Measurements from ENCODE around the gene CLUH.
"Not testable (repeated sequence)": the region's sequence is repeated elsewhere in the genome, so short reads cannot be mapped to it uniquely, and the experiment has no call there.

Gene CLUH

DNA sequence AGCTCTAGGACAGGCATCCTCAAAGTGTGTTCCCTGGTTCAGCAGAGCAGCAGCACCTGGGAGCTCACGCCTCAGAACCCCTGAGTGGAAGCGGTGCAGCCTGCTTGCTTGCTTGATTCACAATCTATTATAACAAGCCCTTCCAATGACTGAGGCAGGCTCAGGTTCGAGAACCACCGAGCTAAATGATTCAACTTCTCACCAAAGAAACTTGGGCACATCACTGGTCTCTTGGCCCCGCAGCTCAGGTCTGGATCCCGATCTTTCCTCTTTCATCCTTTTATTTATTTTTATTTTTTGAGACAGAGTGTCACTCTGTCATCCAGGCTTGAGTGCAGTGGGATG is 24.5 kb downstream of the CLUH start:
- no peak for DNase-seq
- Histone ChIP-seq H3K36me3 (ENCODE audit: control insufficient read depth, insufficient read depth, low read length) (peaks cover 18% of the 10 kb centered on the region), H3K4me1 (ENCODE audit: control insufficient read depth, insufficient read depth, low read length, poor library complexity, severe bottlenecking) (peaks cover 2% of the 10 kb centered on the region), H3K27ac (ENCODE audit: insufficient read depth, low read length, poor library complexity, severe bottlenecking) (no peak overlapping the region), H3K9me3 (ENCODE audit: control insufficient read depth, low read length) (no peaks in the 10 kb centered on the region), H3K27me3 (replicated peaks; ENCODE audit: control insufficient read depth, insufficient read depth, low read length, poor library complexity, severe bottlenecking) (no peaks in the 10 kb centered on the region), H3K4me3 (ENCODE audit: insufficient read depth, low read depth, low read length, poor library complexity, severe bottlenecking) (no peak overlapping the region)

DNA sequence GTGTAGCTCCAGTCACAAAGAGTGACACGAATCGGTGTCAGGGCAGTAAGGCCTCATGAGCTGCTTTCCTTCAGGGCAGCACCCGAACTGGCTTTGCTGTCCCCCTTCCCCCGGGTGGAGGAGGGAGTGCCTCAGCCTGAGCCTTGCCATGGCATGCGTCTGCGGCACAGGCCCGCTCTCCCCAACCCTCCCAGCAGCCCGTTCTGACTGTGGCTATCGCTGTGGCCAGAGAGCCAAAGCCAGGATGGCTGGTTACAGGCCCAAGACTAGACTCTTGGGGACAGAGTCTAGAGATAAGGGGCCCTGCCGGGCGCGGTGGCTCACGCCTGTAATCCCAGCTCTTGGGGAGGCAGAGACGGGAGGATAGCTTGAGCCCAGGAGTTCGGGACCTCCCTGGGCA is 25.9 kb downstream of the CLUH start:
- Histone ChIP-seq H3K4me3 (ENCODE audit: insufficient read depth, low read depth, low read length, poor library complexity, severe bottlenecking) (no peak overlapping the region), H3K4me1 (ENCODE audit: control insufficient read depth, insufficient read depth, low read length, poor library complexity, severe bottlenecking) (peaks cover 2% of the 10 kb centered on the region), H3K36me3 (ENCODE audit: control insufficient read depth, insufficient read depth, low read length) (peaks cover 27% of the 10 kb centered on the region), H3K27ac (ENCODE audit: insufficient read depth, low read length, poor library complexity, severe bottlenecking) (no peak overlapping the region), H3K9me3 (ENCODE audit: control insufficient read depth, low read length) (no peaks in the 10 kb centered on the region), H3K27me3 (replicated peaks; ENCODE audit: control insufficient read depth, insufficient read depth, low read length, poor library complexity, severe bottlenecking) (no peaks in the 10 kb centered on the region)
- DNase-seq, result no peak

DNA sequence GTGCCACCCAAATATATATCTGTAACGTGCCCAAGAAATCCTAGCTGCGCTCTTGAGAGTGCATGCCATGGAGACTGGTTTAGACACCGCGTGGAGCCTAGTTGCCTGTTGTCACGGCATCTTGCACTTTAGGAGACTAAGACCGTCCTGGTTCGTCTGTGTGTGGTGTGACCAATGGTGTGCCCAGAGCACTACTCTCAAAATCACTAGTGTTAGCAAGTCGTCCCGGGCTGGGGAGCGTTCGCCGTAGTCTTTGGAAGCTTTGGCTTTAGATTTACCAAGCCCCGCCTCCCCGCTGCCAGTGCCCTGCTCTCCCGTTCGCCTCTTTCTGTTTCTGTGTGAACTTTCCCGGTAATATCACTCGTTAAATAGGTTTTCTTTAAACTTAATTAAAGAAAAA is 27.0 kb downstream of the CLUH start:
- Histone ChIP-seq H3K9me3 (ENCODE audit: control insufficient read depth, low read length) (no peaks in the 10 kb centered on the region), H3K27me3 (replicated peaks; ENCODE audit: control insufficient read depth, insufficient read depth, low read length, poor library complexity, severe bottlenecking) (no peaks in the 10 kb centered on the region), H3K27ac (ENCODE audit: insufficient read depth, low read length, poor library complexity, severe bottlenecking) (no peak overlapping the region), H3K4me3 (ENCODE audit: insufficient read depth, low read depth, low read length, poor library complexity, severe bottlenecking) (no peak overlapping the region), H3K4me1 (ENCODE audit: control insufficient read depth, insufficient read depth, low read length, poor library complexity, severe bottlenecking) (no peaks in the 10 kb centered on the region), H3K36me3 (ENCODE audit: control insufficient read depth, insufficient read depth, low read length) (peaks cover 37% of the 10 kb centered on the region)
- DNase-seq, result no peak

DNA sequence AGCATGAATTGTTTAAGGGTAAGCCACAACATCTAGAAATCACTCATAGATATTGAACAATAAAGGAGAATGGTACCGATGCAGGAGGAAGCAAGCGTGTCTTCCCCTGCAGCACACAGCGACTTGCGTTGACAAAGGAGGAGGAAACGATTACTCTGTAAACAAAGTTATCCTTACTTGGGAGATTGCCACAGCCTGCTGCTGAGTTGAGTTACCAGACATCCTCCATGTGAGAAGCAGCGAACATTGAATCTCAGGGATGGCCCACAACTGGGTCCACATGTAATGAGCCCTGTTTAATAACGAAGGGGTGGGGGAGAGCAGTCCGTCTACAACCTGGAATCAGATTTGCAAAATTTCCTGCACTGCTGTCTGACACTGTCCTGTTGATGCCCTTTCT is 27.7 kb downstream of the CLUH start:
- H3K4me3 ChIP-seq (ENCODE audit: insufficient read depth, low read depth, low read length, poor library complexity, severe bottlenecking), result no peak overlapping the region
- no peaks in the 10 kb centered on the region for H3K4me1 ChIP-seq (ENCODE audit: control insufficient read depth, insufficient read depth, low read length, poor library complexity, severe bottlenecking)
- no peak for DNase-seq
- no peaks in the 10 kb centered on the region for H3K27me3 ChIP-seq (replicated peaks; ENCODE audit: control insufficient read depth, insufficient read depth, low read length, poor library complexity, severe bottlenecking)
- no peak overlapping the region for H3K27ac ChIP-seq (ENCODE audit: insufficient read depth, low read length, poor library complexity, severe bottlenecking)
- H3K36me3 ChIP-seq (ENCODE audit: control insufficient read depth, insufficient read depth, low read length), result peaks cover 38% of the 10 kb centered on the region
- no peaks in the 10 kb centered on the region for H3K9me3 ChIP-seq (ENCODE audit: control insufficient read depth, low read length)

DNA sequence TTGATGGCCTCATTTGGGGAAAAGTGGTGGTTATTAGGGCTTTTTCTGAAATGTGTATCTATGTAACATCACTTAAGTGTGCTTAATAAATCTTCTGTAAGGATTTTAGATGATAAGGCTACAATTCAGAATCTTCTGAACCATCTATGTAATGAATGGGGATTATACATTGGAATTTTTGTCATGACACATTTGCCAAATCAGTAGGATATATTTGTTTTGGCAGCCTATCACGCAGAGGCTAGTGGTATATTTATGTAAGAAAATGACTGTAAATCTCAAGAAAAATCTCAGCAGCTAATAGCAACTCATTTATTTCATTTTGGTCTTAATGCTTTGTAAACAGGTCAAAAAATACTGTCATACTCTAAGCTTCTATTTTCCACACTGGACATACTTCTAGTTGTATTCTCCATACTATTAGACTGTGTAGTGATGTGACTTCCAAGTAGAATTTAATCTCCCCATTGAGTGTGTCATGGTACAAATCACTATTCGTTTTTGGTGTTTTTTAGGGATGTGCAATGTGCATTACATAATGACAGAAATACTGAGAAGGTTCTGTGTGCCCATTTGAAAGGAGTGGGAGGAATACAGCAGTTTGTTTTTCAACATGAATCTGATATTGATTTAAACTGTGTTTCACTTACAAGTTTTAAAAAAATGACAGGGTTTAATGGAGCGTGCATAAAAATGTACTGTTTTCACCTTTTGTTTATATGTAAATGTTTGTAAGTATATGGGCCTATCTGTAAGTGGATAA is 29.2 kb downstream of the CLUH start:
- H3K4me3 ChIP-seq (ENCODE audit: insufficient read depth, low read depth, low read length, poor library complexity, severe bottlenecking), result no peak overlapping the region
- no peak for DNase-seq
- no peaks in the 10 kb centered on the region for H3K9me3 ChIP-seq (ENCODE audit: control insufficient read depth, low read length)
- no peaks in the 10 kb centered on the region for H3K4me1 ChIP-seq (ENCODE audit: control insufficient read depth, insufficient read depth, low read length, poor library complexity, severe bottlenecking)
- peaks cover 39% of the 10 kb centered on the region for H3K36me3 ChIP-seq (ENCODE audit: control insufficient read depth, insufficient read depth, low read length)
- no peak overlapping the region for H3K27ac ChIP-seq (ENCODE audit: insufficient read depth, low read length, poor library complexity, severe bottlenecking)
- no peaks in the 10 kb centered on the region for H3K27me3 ChIP-seq (replicated peaks; ENCODE audit: control insufficient read depth, insufficient read depth, low read length, poor library complexity, severe bottlenecking)

DNA sequence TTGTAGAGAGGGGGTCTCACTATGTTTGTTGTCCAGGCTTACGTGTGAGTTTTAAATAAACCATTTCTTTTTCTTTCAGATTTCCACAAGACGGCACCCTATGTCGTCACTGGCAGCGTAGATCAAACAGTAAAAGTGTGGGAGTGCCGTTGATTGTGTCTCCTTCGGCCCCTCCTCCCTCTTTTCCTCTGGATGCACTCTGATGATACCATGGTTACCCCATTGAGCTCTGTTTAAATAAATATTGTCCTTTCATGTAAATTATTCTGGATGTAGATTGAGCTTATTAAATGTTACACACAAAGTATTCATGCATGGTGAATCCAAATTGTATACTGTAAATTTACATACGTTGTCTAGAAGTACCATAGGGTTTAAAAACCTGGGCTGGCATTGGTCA is 29.9 kb downstream of the CLUH start:
- Histone ChIP-seq H3K27me3 (replicated peaks; ENCODE audit: control insufficient read depth, insufficient read depth, low read length, poor library complexity, severe bottlenecking) (no peaks in the 10 kb centered on the region), H3K36me3 (ENCODE audit: control insufficient read depth, insufficient read depth, low read length) (peaks cover 43% of the 10 kb centered on the region)

DNA sequence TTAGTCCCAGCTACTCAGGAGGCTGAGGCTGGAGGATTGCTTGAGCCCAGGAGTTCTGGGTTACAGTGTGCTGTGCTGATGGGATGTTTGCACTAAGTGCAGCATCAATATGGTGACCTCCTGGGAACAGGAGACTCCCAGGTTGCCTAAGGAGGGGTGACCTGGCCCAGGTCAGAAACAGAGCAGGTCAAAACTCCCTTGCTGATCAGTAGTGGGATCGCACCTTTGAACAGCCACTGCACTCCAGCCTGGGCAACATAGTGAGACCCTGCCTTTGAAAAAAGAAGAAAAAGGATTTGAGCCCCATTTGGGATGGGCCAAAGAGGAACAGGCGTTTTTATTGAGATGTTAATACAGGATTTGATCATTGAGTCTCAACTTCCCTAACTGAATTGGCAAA is 30.6 kb downstream of the CLUH start:
- H3K27me3 ChIP-seq (replicated peaks; ENCODE audit: control insufficient read depth, insufficient read depth, low read length, poor library complexity, severe bottlenecking), result no peaks in the 10 kb centered on the region
- no peaks in the 10 kb centered on the region for H3K9me3 ChIP-seq (ENCODE audit: control insufficient read depth, low read length)
- peaks cover 43% of the 10 kb centered on the region for H3K36me3 ChIP-seq (ENCODE audit: control insufficient read depth, insufficient read depth, low read length)
- no peak overlapping the region for H3K4me3 ChIP-seq (ENCODE audit: insufficient read depth, low read depth, low read length, poor library complexity, severe bottlenecking)
- no peak overlapping the region for H3K27ac ChIP-seq (ENCODE audit: insufficient read depth, low read length, poor library complexity, severe bottlenecking)
- DNase-seq, result no peak
- no peaks in the 10 kb centered on the region for H3K4me1 ChIP-seq (ENCODE audit: control insufficient read depth, insufficient read depth, low read length, poor library complexity, severe bottlenecking)

More for the DNA sequence above, 29.9 kb downstream of the CLUH start:
- no peak for DNase-seq
- H3K4me1 ChIP-seq (ENCODE audit: control insufficient read depth, insufficient read depth, low read length, poor library complexity, severe bottlenecking), result no peaks in the 10 kb centered on the region
- H3K4me3 ChIP-seq (ENCODE audit: insufficient read depth, low read depth, low read length, poor library complexity, severe bottlenecking), result no peak overlapping the region
- H3K9me3 ChIP-seq (ENCODE audit: control insufficient read depth, low read length), result no peaks in the 10 kb centered on the region
- no peak overlapping the region for H3K27ac ChIP-seq (ENCODE audit: insufficient read depth, low read length, poor library complexity, severe bottlenecking)

DNA sequence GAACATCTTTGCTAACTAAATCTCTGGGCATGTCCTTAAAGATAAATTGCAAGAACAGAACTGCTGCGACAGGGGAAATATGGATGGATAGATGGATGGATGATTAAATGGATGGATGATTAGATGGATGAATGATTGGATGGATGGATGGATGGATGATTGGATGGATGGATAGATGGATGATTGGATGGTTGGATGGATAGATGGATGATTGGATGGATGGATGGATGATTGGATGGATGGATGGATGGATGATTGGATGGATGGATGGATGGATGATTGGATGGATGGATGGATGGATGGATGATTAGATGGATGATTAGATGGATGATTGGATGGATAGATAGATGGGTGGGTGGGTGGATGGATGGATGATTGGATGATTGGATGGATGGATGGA is 32.3 kb downstream of the CLUH start:
- not testable (repeated sequence) for H3K4me1 ChIP-seq (ENCODE audit: control insufficient read depth, insufficient read depth, low read length, poor library complexity, severe bottlenecking); H3K27me3 ChIP-seq (replicated peaks; ENCODE audit: control insufficient read depth, insufficient read depth, low read length, poor library complexity, severe bottlenecking); DNase-seq; H3K4me3 ChIP-seq (ENCODE audit: insufficient read depth, low read depth, low read length, poor library complexity, severe bottlenecking); H3K27ac ChIP-seq (ENCODE audit: insufficient read depth, low read length, poor library complexity, severe bottlenecking); H3K9me3 ChIP-seq (ENCODE audit: control insufficient read depth, low read length)
- H3K36me3 ChIP-seq (ENCODE audit: control insufficient read depth, insufficient read depth, low read length), result peaks cover 44% of the 10 kb centered on the region

DNA sequence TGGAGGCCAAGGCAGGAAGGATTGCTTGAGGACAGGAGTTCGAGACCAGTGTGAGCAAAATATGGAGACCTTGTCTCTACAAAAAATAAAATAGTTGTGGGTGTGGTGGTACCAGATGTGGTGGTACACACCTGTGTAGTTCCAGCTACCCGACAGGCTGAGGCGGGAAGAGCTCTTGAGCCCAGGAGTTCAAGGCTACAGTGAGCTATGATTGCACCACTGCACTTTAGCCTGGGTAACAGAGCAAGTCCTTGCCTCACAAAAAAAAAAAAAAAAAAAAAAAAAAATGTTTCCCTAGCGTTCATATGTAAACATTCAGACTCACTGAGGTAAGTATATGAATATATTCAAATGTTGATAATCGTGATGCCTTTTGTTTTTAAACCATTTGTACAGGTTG is 39.5 kb downstream of the CLUH start:
- H3K4me1 ChIP-seq (ENCODE audit: control insufficient read depth, insufficient read depth, low read length, poor library complexity, severe bottlenecking), result no peaks in the 10 kb centered on the region

DNA sequence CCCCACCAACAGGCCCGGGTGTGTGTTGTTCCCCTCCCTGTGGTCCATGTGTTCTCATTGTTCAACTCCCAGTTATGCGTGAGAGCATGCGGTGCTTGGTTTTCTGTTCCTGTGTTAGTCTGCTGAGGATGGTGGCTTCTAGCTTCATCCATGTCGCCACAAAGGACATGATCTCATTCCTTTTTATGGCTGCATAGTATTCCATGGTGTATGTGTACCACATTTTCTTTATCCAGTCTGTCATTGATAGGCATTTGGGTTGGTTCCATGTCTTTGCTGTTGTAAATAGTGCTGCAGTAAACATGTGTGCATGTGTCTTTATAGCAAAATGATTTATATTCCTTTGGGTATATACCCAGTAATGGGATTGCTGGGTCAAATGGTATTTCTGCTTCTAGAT is 51.2 kb downstream of the CLUH start:
- not testable (repeated sequence) for DNase-seq; H3K4me1 ChIP-seq (ENCODE audit: control insufficient read depth, insufficient read depth, low read length, poor library complexity, severe bottlenecking); H3K9me3 ChIP-seq (ENCODE audit: control insufficient read depth, low read length); H3K36me3 ChIP-seq (ENCODE audit: control insufficient read depth, insufficient read depth, low read length); H3K4me3 ChIP-seq (ENCODE audit: insufficient read depth, low read depth, low read length, poor library complexity, severe bottlenecking); H3K27me3 ChIP-seq (replicated peaks; ENCODE audit: control insufficient read depth, insufficient read depth, low read length, poor library complexity, severe bottlenecking); H3K27ac ChIP-seq (ENCODE audit: insufficient read depth, low read length, poor library complexity, severe bottlenecking)

More for the DNA sequence above, 39.5 kb downstream of the CLUH start:
- H3K9me3 ChIP-seq (ENCODE audit: control insufficient read depth, low read length), result no peaks in the 10 kb centered on the region
- H3K27me3 ChIP-seq (replicated peaks; ENCODE audit: control insufficient read depth, insufficient read depth, low read length, poor library complexity, severe bottlenecking), result no peaks in the 10 kb centered on the region
- peaks cover 49% of the 10 kb centered on the region for H3K36me3 ChIP-seq (ENCODE audit: control insufficient read depth, insufficient read depth, low read length)
- no peak for DNase-seq
- no peak overlapping the region for H3K4me3 ChIP-seq (ENCODE audit: insufficient read depth, low read depth, low read length, poor library complexity, severe bottlenecking)
- no peak overlapping the region for H3K27ac ChIP-seq (ENCODE audit: insufficient read depth, low read length, poor library complexity, severe bottlenecking)
